Cerebellar nuclear complex (tissue), 1 donor: ENCODE results near the gene SLC45A2.
"Not testable (repeated sequence)": the region's sequence is repeated elsewhere in the genome, so short reads cannot be mapped to it uniquely, and the experiment has no call there.

Source experiments
- DNase-seq, 2 experiments: peaks; one replicate each; lab custom pipeline; 2025; lab: John Stamatoyannopoulos, UW

SLC45A2 gene, protein sequence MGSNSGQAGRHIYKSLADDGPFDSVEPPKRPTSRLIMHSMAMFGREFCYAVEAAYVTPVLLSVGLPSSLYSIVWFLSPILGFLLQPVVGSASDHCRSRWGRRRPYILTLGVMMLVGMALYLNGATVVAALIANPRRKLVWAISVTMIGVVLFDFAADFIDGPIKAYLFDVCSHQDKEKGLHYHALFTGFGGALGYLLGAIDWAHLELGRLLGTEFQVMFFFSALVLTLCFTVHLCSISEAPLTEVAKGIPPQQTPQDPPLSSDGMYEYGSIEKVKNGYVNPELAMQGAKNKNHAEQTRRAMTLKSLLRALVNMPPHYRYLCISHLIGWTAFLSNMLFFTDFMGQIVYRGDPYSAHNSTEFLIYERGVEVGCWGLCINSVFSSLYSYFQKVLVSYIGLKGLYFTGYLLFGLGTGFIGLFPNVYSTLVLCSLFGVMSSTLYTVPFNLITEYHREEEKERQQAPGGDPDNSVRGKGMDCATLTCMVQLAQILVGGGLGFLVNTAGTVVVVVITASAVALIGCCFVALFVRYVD

GRCh38 chr5:33984671-33985124 is at the start of gene SLC45A2:
TSS of gene SLC45A2 (minus strand) at chr5:33984693. CDS start at chr5:33984583, 110 bp downstream.
- DNase-seq = no peak

- no peak for DNase-seq
These were observed 47.5 kb upstream of the SLC45A2 start for GRCh38 chr5:34031966-34032365.

- DNase-seq = no peak
These were observed 46.6 kb upstream of the SLC45A2 start for GRCh38 chr5:34031117-34031516.

- DNase-seq = not testable (repeated sequence)
These were observed 46.1 kb upstream of the SLC45A2 start for GRCh38 chr5:34030585-34030984.

DNA sequence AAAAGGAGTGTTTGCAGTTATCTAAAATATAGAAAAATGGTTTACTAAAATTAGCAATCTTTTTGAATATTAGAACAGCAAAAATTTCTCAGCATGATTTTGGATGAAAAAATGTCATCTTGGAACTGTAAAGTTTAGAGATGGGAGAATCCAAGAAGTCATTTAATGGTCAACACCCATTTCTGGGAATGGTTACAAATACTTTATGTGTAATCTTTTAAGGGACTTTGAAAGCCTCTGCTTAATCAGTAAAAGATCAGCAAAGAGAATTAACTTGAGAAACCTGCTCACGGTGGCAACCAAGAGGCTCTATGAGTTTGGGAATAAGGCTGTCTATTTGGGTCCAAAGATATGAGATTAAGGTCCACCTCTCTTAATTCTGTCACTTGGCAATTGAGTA is 45.6 kb upstream of the SLC45A2 start:
- DNase-seq = no peak

DNA sequence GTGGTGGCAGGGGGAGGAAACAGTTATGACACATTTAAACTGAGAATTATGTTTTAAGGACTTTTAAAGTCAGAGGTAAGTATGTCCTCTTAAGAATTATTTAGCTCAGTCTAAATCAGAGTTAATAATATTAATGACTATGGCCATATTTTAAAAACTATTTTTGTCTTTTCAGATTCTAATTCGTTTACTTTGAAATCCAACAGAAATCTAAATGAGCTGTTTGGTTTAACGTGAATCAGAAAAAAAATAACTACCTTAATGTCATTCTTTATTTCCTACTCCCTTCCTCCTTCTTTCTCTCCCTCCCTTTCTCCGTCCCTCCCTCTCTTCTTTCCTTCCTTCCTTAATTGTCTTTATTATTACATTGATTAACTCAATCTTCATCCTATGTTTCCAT is 43.9 kb upstream of the SLC45A2 start:
- no peak for DNase-seq

DNA sequence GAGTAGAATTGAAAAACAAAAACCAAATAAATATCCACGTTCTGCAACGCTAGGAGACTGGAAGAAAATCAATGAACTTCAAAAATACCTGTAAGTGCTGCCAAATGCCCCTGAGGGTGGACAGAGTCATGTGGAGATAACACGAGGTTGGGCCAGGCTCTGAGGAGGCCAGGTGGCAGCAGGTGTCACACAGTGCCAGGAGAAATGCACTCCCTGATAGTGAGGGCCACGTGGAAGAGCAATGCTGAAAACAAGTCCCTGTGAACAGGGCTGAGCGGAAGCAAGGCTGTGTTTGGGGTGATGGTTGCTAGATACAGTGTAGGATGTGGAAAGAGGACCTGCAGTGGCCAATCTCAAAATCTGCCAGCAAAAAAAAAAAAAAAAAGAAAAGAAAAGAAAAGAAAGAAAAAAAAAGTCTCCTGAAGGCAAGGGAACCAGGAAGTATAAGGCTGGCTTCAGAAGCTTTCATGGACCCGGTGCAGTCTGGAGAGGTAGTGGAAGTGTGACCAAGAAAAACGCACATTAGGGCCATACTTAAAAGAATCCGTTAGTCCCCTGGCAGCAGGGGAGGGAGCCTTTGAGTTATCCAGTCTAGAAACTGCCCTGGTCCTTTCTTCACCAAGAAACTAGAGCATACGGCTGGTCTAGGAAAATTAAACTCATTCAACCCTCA is 41.7 kb upstream of the SLC45A2 start:
- DNase-seq = peak in 1 of 2 experiments; percentile 38

DNA sequence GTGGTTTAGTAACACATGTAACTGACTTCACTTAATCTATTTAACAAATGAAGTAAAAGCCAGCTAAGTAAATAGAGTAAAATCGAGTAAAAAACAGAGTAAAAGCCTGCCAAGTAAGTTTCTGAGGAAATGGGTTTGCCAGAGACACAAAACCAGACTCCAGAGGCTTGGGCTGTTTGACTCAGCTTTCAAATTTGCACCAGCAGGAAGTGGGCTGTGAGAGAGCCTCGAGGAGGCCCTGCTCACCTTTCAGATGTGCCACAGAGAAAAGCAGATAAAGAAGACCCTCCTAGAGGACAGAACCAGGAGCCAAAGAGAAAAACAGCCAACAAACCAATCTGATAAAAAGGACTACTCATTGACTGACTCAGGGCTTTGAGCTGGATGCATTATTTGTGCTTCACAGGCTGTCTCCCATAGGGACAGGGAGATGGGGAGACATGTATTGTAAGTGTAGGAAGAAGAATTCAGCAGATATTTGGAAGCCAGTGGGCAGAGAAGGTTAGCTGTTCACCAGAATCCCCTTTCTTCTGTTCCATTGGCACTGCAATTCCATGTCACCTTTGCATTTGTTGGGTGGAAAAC is 37.7 kb upstream of the SLC45A2 start:
- DNase-seq = no peak

GRCh38 chr5:34021334-34021733 is 36.8 kb upstream of the SLC45A2 start:
- no peak for DNase-seq

DNA sequence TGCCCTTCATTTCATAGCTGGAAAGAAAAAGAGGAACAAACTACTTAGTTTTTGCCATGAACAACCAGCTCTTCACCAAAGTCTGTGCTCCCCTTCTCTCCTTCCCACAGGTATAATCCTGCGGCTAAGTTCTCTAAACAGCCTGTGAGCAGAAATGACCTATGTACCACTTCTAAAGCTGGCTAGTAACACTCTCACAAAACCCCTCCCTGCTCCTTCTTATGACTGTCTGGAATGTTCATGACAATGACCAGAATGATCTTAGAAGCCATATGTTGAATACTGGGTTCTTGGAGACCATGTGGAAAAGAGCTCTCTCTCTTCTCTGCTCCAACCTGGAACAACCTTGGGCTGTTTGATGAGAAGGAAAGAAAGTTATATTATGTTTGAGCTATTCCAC is 36.2 kb upstream of the SLC45A2 start:
- DNase-seq = no peak

- DNase-seq = no peak
These were observed 32.8 kb upstream of the SLC45A2 start for GRCh38 chr5:34017254-34017653.

DNA sequence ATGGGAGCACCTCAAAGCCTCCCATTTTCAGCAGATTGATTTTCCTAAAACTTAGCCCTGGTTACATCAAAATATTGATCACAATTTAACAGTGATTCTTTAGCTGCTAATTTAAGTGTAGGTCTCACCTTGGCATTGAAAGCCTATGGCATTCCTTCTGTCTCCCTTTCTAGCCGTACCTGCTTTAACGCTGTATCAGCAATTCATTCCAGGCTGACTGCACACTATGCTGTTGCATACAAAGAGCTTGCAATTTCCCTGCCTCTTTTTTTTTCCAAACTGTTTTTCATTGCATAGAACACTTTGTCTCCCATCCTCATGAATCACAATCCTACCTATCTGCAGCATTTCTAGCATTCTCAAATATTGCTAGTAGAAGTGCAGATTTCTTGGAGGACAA is 32.3 kb upstream of the SLC45A2 start:
- no peak for DNase-seq

- DNase-seq = no peak
These were observed 31.7 kb upstream of the SLC45A2 start for GRCh38 chr5:34016222-34016621.

DNA sequence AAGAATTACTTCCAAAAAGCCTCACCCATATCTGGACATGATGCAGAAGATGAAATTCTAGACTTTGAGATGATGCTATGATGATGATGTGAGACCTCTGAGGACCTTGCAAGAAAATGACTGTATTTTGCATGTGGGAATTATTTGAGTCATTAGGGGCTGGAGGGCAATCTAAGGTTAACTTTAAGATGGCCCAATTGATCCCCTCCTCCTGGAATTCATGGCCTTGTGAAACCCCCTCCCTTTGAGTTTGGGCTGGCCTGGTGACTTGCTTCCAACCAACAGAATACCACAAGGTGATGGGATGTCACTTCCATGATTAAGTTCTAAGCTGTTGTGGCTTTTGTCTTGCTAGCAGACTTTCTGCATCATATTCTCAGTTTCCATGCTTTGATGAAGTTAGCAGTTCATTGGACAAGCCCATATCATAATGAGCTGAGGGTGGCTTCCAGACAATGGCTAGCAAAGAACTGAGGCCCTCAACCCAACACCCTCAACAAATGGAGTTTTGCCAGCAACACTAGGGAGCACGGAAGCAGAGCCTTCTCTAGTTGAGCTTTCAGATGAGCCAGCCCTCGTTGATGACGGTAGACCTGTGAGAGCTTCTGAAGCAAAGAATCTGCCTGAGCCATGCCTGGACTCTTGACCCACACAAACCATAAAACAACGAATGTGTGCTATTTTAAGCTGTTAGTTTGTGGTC is 30.8 kb upstream of the SLC45A2 start:
- no peak for DNase-seq

- no peak for DNase-seq
These were observed 30.1 kb upstream of the SLC45A2 start for GRCh38 chr5:34014626-34015025.

GRCh38 chr5:34013547-34013946 is 29.1 kb upstream of the SLC45A2 start:
- no peak for DNase-seq

GRCh38 chr5:34012791-34013190 is 28.3 kb upstream of the SLC45A2 start:
- no peak for DNase-seq

- DNase-seq = no peak
These were observed 27.0 kb upstream of the SLC45A2 start for GRCh38 chr5:34011536-34011935.

DNA sequence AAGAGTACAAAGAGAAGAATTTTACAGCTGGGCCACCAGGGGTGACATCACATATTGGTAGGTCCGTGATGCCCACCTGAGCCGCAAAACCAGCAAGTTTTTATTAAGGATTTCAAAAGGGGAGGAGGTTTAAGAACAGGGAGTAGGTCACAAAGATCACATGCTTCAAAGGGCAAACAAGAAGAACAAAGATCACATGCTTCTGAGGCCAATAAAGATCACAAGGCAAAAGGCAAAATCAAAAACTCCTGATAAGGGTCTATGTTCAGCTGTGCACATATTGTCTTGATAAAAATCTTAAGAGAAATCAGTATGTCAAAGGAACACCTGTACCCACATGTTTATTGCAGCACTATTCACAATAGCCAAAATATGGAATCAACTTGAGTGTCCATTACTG is 25.7 kb upstream of the SLC45A2 start:
- DNase-seq = not testable (repeated sequence)

- no peak for DNase-seq
These were observed 25.1 kb upstream of the SLC45A2 start for GRCh38 chr5:34009610-34010009.

DNA sequence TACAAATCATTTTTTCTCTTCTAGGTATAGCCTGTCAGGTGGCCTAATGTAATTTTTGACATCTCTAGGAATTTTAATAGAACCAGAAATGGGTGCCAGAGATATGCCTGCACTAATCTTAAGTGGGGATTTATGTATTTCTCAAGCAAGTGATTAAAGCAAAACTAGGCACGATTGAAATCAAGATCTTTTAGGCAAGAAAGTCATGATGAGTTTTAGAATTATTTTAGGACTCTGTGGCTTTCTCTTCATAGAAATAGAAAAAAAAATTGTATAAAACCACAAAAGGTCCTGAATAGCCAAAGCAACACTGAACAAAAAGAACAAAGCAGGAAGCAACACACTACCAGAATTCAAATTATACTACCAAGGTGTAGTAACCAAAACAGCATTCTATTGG is 24.3 kb upstream of the SLC45A2 start:
- DNase-seq = no peak
